Inflammatory macrophage treated with lipopolysaccharide for 1 hour (primary cell): ENCODE measurements around the gene PATL1.
"Not testable (repeated sequence)": the region's sequence is repeated elsewhere in the genome, so short reads cannot be mapped to it uniquely, and the experiment has no call there.

Experiments
- DNase-seq, 2 donors: peaks; one replicate each; pipeline ENCODE4 v3.0.0-alpha.2; 2020 to 2022

Gene PATL1

GRCh38 chr11:59668950-59669610, at the start of gene PATL1:
PATL1 (minus strand) TSS chr11:59669037; CDS start chr11:59668895, 142 bp downstream.
- peak; percentile 99 for DNase-seq

GRCh38 chr11:59716051-59716450, 47.2 kb upstream of the PATL1 start:
- DNase-seq: no peak

GRCh38 chr11:59713745-59714144, 44.9 kb upstream of the PATL1 start, which contains the start of gene OR10V1:
OR10V1 (minus strand) TSS chr11:59713845; CDS start chr11:59713845, 0 bp downstream.
- no peak for DNase-seq

GRCh38 chr11:59710136-59710847, 41.5 kb upstream of the PATL1 start:
- no peak for DNase-seq

GRCh38 chr11:59708537-59708936, 39.7 kb upstream of the PATL1 start:
- no peak for DNase-seq

- DNase-seq: no peak
These were observed 38.5 kb upstream of the PATL1 start for GRCh38 chr11:59707371-59707770.

GRCh38 chr11:59706518-59707285, 37.9 kb upstream of the PATL1 start:
- DNase-seq: no peak

- DNase-seq: no peak
These were observed 36.5 kb upstream of the PATL1 start for GRCh38 chr11:59705294-59705693.

- DNase-seq: not testable (repeated sequence)
These were observed 34.7 kb upstream of the PATL1 start for GRCh38 chr11:59703515-59703914.

GRCh38 chr11:59700157-59700556, 31.3 kb upstream of the PATL1 start:
- not testable (repeated sequence) for DNase-seq

- DNase-seq: peak in 1 of 2 donors; percentile 27
These were observed 29.7 kb upstream of the PATL1 start for GRCh38 chr11:59698506-59698905.

- DNase-seq: no peak
These were observed 24.1 kb upstream of the PATL1 start for GRCh38 chr11:59692915-59693314.

- DNase-seq: no peak
These were observed 22.3 kb upstream of the PATL1 start for GRCh38 chr11:59691156-59691555.

- no peak for DNase-seq
These were observed 20.2 kb upstream of the PATL1 start for GRCh38 chr11:59689015-59689414.

- not testable (repeated sequence) for DNase-seq
These were observed 12.5 kb upstream of the PATL1 start for GRCh38 chr11:59681260-59681725.

- peak; percentile 52 to 67 for DNase-seq
These were observed 11.7 kb upstream of the PATL1 start for GRCh38 chr11:59680287-59681154.

- no peak for DNase-seq
These were observed 10.5 kb upstream of the PATL1 start for GRCh38 chr11:59679347-59679746.

GRCh38 chr11:59678813-59679165, 10.0 kb upstream of the PATL1 start:
- no peak for DNase-seq

GRCh38 chr11:59678118-59678812, 9.4 kb upstream of the PATL1 start:
- no peak for DNase-seq

- no peak for DNase-seq
These were observed 7.4 kb upstream of the PATL1 start for GRCh38 chr11:59676205-59676604.

GRCh38 chr11:59674291-59674690, 5.5 kb upstream of the PATL1 start:
- no peak for DNase-seq

GRCh38 chr11:59673291-59673690, 4.5 kb upstream of the PATL1 start:
- no peak for DNase-seq
